K562 (cell line): ENCODE data around the gene ACOT13. TPM values are rescaled to one million over a fixed set of nuclear protein-coding genes. Genes with fewer than 3 reads are reported as not detected.

Experiments
- ELK3 ChIP-seq: fragments of 450-650 bp; formaldehyde crosslinking; IDR thresholded peaks from 2 replicates; pipeline ENCODE4 v1.4.0; 2020; ENCODE audit warnings: mild to moderate bottlenecking
- EP300 ChIP-seq: IDR thresholded peaks from 2 replicates; pipeline ENCODE4 v1.6.1; 2012; ENCODE audit warnings: low read length, improper control_type of control experiment
- ESRRB ChIP-seq: fragments of 250-450 bp; sonication (Bioruptor Pico); IDR thresholded peaks from 2 replicates; pipeline ENCODE4 v1.5.0; 2020; ENCODE audit warnings: mild to moderate bottlenecking, moderate library complexity, borderline replicate concordance
- FUS ChIP-seq: fragments of 200-400 bp; formaldehyde crosslinking; optimal IDR thresholded peaks from 2 replicates; pipeline ENCODE3; 2017; ENCODE audit warnings: low read depth, low read length
- GATAD2B ChIP-seq: fragments of 450-650 bp; IDR thresholded peaks from 2 replicates; pipeline ENCODE4 v1.6.1; 2017; ENCODE audit warnings: mild to moderate bottlenecking, borderline replicate concordance
- HLTF ChIP-seq: fragments of 450-650 bp; IDR thresholded peaks from 2 replicates; pipeline ENCODE4 v1.6.1; 2016
- HMGN3 ChIP-seq: IDR thresholded peaks from 2 replicates; pipeline ENCODE4 v1.6.1; 2011; ENCODE audit warnings: borderline replicate concordance, low read depth, mild to moderate bottlenecking, mixed read lengths, low read length; ENCODE audit not compliant: insufficient read length; ENCODE audit errors: extremely low read depth
- NCOR1 ChIP-seq: fragments of 450-650 bp; IDR thresholded peaks from 2 replicates; pipeline ENCODE4 v1.6.1; 2016; ENCODE audit warnings: mild to moderate bottlenecking, moderate library complexity
- NR0B1 ChIP-seq: fragments of 450-650 bp; IDR thresholded peaks from one replicate; pipeline ENCODE4 v1.6.1; 2018; ENCODE audit warnings: mild to moderate bottlenecking, moderate library complexity; ENCODE audit not compliant: partially characterized antibody
- POLR2AphosphoS5 ChIP-seq: IDR thresholded peaks from 2 replicates; pipeline ENCODE4 v1.6.1; 2011; ENCODE audit warnings: mild to moderate bottlenecking, low read depth, low read length, moderate library complexity; ENCODE audit not compliant: control insufficient read depth, insufficient read depth
- PYGO2 ChIP-seq: fragments of 450-650 bp; IDR thresholded peaks from 2 replicates; pipeline ENCODE4 v1.6.1; 2016; ENCODE audit warnings: mild to moderate bottlenecking, missing genetic modification characterization, moderate library complexity, missing compliant biosample characterization
- SETDB1 ChIP-seq: IDR thresholded peaks from one replicate; pipeline ENCODE4 v1.6.1; 2012; ENCODE audit warnings: low read length, control low read depth, inconsistent platforms
- SIN3B ChIP-seq: fragments of 450-650 bp; IDR thresholded peaks from 2 replicates; pipeline ENCODE4 v1.6.1; 2017; ENCODE audit warnings: low read depth, mild to moderate bottlenecking, moderate library complexity
- TCFL5 ChIP-seq: fragments of 250-450 bp; sonication (Bioruptor Pico); conservative IDR thresholded peaks from 2 replicates; pipeline ENCODE4 v1.6.1; 2021; ENCODE audit warnings: mild to moderate bottlenecking, moderate library complexity, matching md5 sums
- ZBTB17 ChIP-seq: fragments of 450-650 bp; formaldehyde crosslinking; IDR thresholded peaks from 2 replicates; pipeline ENCODE4 v1.4.0; 2020; ENCODE audit warnings: mild to moderate bottlenecking
- ZFP36 ChIP-seq: fragments of 150-350 bp; IDR thresholded peaks from 2 replicates; pipeline ENCODE4 v1.6.1; 2018; ENCODE audit warnings: low read length, low read depth; ENCODE audit not compliant: partially characterized antibody
- ZNF175 ChIP-seq: fragments of 200-800 bp; sonication (Bioruptor generic); IDR thresholded peaks from 2 replicates; pipeline ENCODE4 v1.6.1; 2016; ENCODE audit warnings: low read depth, mild to moderate bottlenecking, missing genetic modification characterization, missing compliant biosample characterization
- ZNF583 ChIP-seq: fragments of 250-450 bp; sonication (Bioruptor Pico); IDR thresholded peaks from 2 replicates; pipeline ENCODE4 v1.4.0; 2020
- ZSCAN32 ChIP-seq: fragments of 450-650 bp; formaldehyde crosslinking; IDR thresholded peaks from 2 replicates; pipeline ENCODE4 v1.4.0; 2020; ENCODE audit warnings: mild to moderate bottlenecking, moderate library complexity
- polyA plus RNA-seq, 8 experiments: library from polyadenylated mRNA; depleted of rRNA in 4 of 8; stranded (reverse) in 5 of 8; unstranded in 3 of 8; fragments of >200 nt; fragmentation: Nextera tagmentation in 2 of 8; fragmentation: Illumina TruSeq in 1 of 8; extraction: Ambion mirVana in 2 of 8; extraction: Trizol in 1 of 8; gene quantifications; 2 replicates each; pipeline versions ENCODE4 v1.2.1 to v1.2.3, GENCODE V29; 2011 to 2014; ENCODE audit warnings: inconsistent platforms in 1 of 8, missing spikeins in 1 of 8
- total RNA-seq, 7 experiments: library from RNA; depleted of rRNA in 6 of 7; stranded (reverse); fragments of >200 nt in 6 of 7; fragmentation: Illumina TruSeq in 2 of 7; extraction: Trizol in 2 of 7; gene quantifications; 2 replicates each; pipeline versions ENCODE4 v1.2.1 to v1.2.3, GENCODE V29; 2011 to 2021; ENCODE audit warnings: low replicate concordance in 1 of 7
- TF ChIP-seq, protein P1 (sequence below): fragments of 450-650 bp; formaldehyde crosslinking; IDR thresholded peaks from 2 replicates; pipeline ENCODE4 v1.4.0; 2020; ENCODE audit warnings: mild to moderate bottlenecking, moderate library complexity
- TF ChIP-seq, protein P2 (sequence below): fragments of 250-450 bp; sonication (Bioruptor Pico); IDR thresholded peaks from 2 replicates; pipeline ENCODE4 v1.8.0; 2021; ENCODE audit warnings: moderate library complexity, mild to moderate bottlenecking, inconsistent platforms

Gene ACOT13
- total and polyA plus RNA-seq, 9 of the 15 experiments (the other 6 are each of a cell fraction or from before 2014, with no cell fraction given): 14.1 to 129 (median 65.7) TPM

- no peak for TF ChIP-seq ZFP36
- TF ChIP-seq, protein P1, sequence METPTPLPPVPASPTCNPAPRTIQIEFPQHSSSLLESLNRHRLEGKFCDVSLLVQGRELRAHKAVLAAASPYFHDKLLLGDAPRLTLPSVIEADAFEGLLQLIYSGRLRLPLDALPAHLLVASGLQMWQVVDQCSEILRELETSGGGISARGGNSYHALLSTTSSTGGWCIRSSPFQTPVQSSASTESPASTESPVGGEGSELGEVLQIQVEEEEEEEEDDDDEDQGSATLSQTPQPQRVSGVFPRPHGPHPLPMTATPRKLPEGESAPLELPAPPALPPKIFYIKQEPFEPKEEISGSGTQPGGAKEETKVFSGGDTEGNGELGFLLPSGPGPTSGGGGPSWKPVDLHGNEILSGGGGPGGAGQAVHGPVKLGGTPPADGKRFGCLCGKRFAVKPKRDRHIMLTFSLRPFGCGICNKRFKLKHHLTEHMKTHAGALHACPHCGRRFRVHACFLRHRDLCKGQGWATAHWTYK (CRISPR knock-in tag): no peak; the same call in 1 of the 2 replicates
- no peak for TF ChIP-seq ZNF175
- peak; percentile 63 for TF ChIP-seq FUS
- no peak for TF ChIP-seq EP300
- no peak for TF ChIP-seq ZBTB17 (CRISPR knock-in tag)
- no peak for TF ChIP-seq ZNF583 (CRISPR knock-in tag)
- TF ChIP-seq NR0B1: no peak
- TF ChIP-seq, protein P2, sequence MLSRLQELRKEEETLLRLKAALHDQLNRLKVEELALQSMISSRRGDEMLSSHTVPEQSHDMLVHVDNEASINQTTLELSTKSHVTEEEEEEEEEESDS (CRISPR knock-in tag): no peak
- no peak for TF ChIP-seq GATAD2B
- no peak for TF ChIP-seq TCFL5 (CRISPR knock-in tag)
- peak; percentile 32; the same call in 1 of the 2 replicates for TF ChIP-seq POLR2AphosphoS5
- TF ChIP-seq PYGO2 (tag): no peak
- TF ChIP-seq HLTF: no peak
- no peak for TF ChIP-seq ESRRB
- no peak for TF ChIP-seq SETDB1
- no peak for TF ChIP-seq ZSCAN32 (CRISPR knock-in tag)
- TF ChIP-seq ELK3 (CRISPR knock-in tag): no peak
- no peak for TF ChIP-seq SIN3B
- peak; percentile 10 for TF ChIP-seq HMGN3
- TF ChIP-seq NCOR1: no peak; the same call in 1 of the 2 replicates
Measured at GRCh38 chr6:24720131-24720603, 53.3 kb downstream of the ACOT13 start (continued).
